ENCODE results near the gene AKNA. TPM values are rescaled to one million over a fixed set of nuclear protein-coding genes. Genes with fewer than 3 reads are reported as not detected.
A peak's percentile ranks its signal among the peaks of the same experiment; 100 is the strongest.

Gene AKNA
- total RNA-seq, 1 donor from 2014 or later = 24.6 TPM

- Mint-ChIP-seq H3K36me3 (ENCODE audit: insufficient read depth) (peaks cover 6% of the 10 kb centered on the region), H3K27ac (no peak overlapping the region), H3K4me1 (ENCODE audit: low read depth) (no peaks in the 10 kb centered on the region), H3K27me3 (peaks cover 5% of the 10 kb centered on the region), H3K4me3 (ENCODE audit: low read depth) (no peak overlapping the region), H3K9me3 (ENCODE audit: low read depth) (no peaks in the 10 kb centered on the region)
- no peak for TF ChIP-seq CTCF (IDR thresholded peaks at IDR 0.05; ENCODE audit: unreplicated experiment)
- no peak for DNase-seq (ENCODE audit: low spot score, unreplicated experiment)
These were observed 71.1 kb downstream of the AKNA start for GRCh38 chr9:114316605-114317230.

- H3K27ac Mint-ChIP-seq = no peak overlapping the region
- H3K36me3 Mint-ChIP-seq (ENCODE audit: insufficient read depth) = peaks cover 9% of the 10 kb centered on the region
- peaks cover 5% of the 10 kb centered on the region for H3K27me3 Mint-ChIP-seq
- no peaks in the 10 kb centered on the region for H3K4me1 Mint-ChIP-seq (ENCODE audit: low read depth)
- no peak for TF ChIP-seq CTCF (IDR thresholded peaks at IDR 0.05; ENCODE audit: unreplicated experiment)
- DNase-seq (ENCODE audit: low spot score, unreplicated experiment) = no peak
- no peaks in the 10 kb centered on the region for H3K9me3 Mint-ChIP-seq (ENCODE audit: low read depth)
- H3K4me3 Mint-ChIP-seq (ENCODE audit: low read depth) = no peak overlapping the region
These were observed 71.9 kb downstream of the AKNA start for GRCh38 chr9:114315723-114316363.

DNA sequence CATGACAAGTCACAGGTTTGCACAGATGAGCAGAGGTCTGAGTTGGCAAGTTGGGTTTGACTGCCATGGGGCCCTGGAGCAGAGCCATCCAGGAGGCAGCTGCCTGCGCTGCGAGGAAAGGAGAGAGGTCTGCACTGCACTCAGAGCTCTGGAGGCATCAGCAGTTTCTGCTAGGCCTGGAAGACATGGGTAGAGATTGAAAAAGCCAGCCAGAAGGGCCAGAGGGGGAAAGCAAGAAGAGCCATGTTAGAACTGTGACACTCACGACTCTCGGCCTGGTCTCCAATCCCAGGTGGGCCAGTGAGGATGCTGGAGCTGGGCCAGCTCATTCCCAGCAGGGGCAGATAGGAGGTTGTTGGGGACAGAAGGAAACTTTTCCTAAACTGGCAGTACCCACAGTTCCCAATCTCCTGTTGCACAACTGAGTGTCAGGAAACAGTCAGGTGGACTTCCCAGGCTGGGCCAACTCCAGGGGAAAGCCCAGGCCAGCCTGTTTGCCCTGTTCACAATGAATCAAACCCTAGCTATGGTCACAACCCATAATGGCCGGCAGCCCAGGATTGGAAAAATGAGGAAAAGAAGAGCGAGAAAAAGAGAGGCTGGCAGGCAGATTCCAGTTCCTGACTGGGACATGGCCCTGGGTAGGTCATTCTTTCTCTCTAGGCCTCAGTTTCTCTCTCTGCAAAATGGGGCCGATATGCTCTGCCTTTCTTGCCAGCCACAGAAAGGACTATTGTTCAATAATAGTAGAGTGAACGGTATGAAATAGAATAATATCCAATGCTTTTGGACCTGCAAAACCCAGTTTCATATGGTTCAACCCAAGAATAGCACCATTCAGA, 72.7 kb downstream of the AKNA start:
- Mint-ChIP-seq H3K27ac (peak overlapping the region; percentile 4), H3K36me3 (ENCODE audit: insufficient read depth) (peaks cover 11% of the 10 kb centered on the region), H3K4me3 (ENCODE audit: low read depth) (no peak overlapping the region), H3K27me3 (peaks cover 5% of the 10 kb centered on the region), H3K9me3 (ENCODE audit: low read depth) (no peaks in the 10 kb centered on the region), H3K4me1 (ENCODE audit: low read depth) (no peaks in the 10 kb centered on the region)
- TF ChIP-seq CTCF (IDR thresholded peaks at IDR 0.05; ENCODE audit: unreplicated experiment) = no peak
- no peak for DNase-seq (ENCODE audit: low spot score, unreplicated experiment)

- H3K9me3 Mint-ChIP-seq (ENCODE audit: low read depth) = no peaks in the 10 kb centered on the region
- H3K4me3 Mint-ChIP-seq (ENCODE audit: low read depth) = no peak overlapping the region
- H3K4me1 Mint-ChIP-seq (ENCODE audit: low read depth) = no peaks in the 10 kb centered on the region
- peaks cover 12% of the 10 kb centered on the region for H3K36me3 Mint-ChIP-seq (ENCODE audit: insufficient read depth)
- peak overlapping the region; percentile 4 for H3K27ac Mint-ChIP-seq
- no peak for DNase-seq (ENCODE audit: low spot score, unreplicated experiment)
- TF ChIP-seq CTCF (IDR thresholded peaks at IDR 0.05; ENCODE audit: unreplicated experiment) = no peak
- H3K27me3 Mint-ChIP-seq = peaks cover 5% of the 10 kb centered on the region
These were observed 73.4 kb downstream of the AKNA start for GRCh38 chr9:114314256-114314867.

DNA sequence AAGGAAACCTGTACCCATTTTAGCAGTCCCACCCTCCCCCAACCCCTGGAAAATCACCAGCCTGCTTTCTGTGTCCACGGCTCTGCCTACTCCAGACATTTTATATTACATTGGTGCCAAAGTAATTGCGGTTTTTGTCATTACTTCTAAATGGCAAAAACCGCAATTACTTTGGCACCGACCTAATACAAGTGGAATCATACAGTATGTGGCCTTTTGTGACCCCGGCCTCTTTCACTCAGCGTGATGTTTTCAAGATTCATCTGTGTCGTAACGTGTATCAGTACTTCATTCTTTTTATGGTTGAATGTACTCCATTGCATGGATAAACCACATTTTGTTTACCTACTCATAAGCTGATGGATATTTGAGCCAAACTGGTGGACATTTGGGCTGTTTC, 74.6 kb downstream of the AKNA start:
- Mint-ChIP-seq H3K27ac (no peak overlapping the region), H3K4me1 (ENCODE audit: low read depth) (no peaks in the 10 kb centered on the region), H3K36me3 (ENCODE audit: insufficient read depth) (peaks cover 12% of the 10 kb centered on the region), H3K27me3 (no peaks in the 10 kb centered on the region), H3K9me3 (ENCODE audit: low read depth) (no peaks in the 10 kb centered on the region), H3K4me3 (ENCODE audit: low read depth) (no peak overlapping the region)
- no peak for DNase-seq (ENCODE audit: low spot score, unreplicated experiment)
- no peak for TF ChIP-seq CTCF (IDR thresholded peaks at IDR 0.05; ENCODE audit: unreplicated experiment)

Measured in progenitor cell of endocrine pancreas (in vitro differentiated cells).